ENCODE results near the gene CIT.

CIT gene

DNA sequence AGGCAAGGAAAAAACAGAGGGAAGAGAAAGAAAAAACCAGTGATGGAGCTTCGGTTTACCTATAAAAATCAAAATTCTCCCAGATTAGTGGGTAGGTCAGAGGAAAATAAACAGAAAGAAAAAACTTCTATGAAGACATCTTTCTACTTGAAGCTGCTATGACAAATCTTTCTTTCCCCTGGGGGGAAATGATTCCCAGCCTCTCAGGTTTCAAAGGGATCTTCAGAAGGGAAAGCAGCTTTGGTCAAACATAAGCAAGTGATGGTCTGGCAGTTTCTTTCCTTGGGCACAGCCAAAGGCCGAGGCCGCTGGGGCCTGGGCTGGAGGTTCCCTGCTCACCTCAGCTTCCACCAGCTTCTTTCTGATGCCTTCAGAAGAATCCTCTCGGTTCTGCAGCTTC is 104.7 kb downstream of the CIT start:
- H3K36me3 ChIP-seq (ENCODE audit: control insufficient read depth in 1 of 2, insufficient read depth in 2 of 2, low read length in 2 of 2), result no peaks in the 10 kb centered on the region

DNA sequence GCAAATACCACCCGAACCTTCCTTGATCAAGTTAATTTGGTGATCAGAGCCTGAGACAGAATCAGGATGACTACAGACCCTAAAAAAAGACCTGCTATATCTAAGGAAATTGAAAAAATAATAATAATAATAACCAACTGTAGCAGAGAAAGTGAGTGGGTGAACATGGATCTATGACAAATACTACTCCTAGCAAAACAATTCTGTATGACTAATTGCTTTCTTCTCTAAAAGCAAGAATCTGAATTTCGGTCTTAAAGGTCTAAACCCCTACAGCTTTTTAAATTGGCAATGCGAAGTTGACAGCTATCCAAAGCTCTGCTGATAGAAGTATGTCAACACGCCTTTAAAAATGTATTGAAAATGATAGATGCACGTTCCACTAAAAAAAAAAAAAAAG is 107.0 kb downstream of the CIT start:
- Histone ChIP-seq H3K27ac (ENCODE audit: low read length) (no peak overlapping the region), H3K4me3 (ENCODE audit: low read depth in 1 of 2, low read length in 2 of 2) (no peak overlapping the region), H3K9me3 (ENCODE audit: control insufficient read depth in 1 of 2, low read length in 2 of 2) (no peaks in the 10 kb centered on the region), H3K27me3 (ENCODE audit: low read depth, low read length) (no peaks in the 10 kb centered on the region), H3K4me1 (ENCODE audit: control insufficient read depth in 1 of 2, insufficient read depth in 2 of 2, low read length in 2 of 2) (no peaks in the 10 kb centered on the region), H3K36me3 (ENCODE audit: control insufficient read depth in 1 of 2, insufficient read depth in 2 of 2, low read length in 2 of 2) (no peaks in the 10 kb centered on the region)

More for the DNA sequence above, 104.7 kb downstream of the CIT start:
- Histone ChIP-seq H3K4me3 (ENCODE audit: low read depth in 1 of 2, low read length in 2 of 2) (no peak overlapping the region), H3K27ac (ENCODE audit: low read length) (no peak overlapping the region), H3K27me3 (ENCODE audit: low read depth, low read length) (no peaks in the 10 kb centered on the region), H3K4me1 (ENCODE audit: control insufficient read depth in 1 of 2, insufficient read depth in 2 of 2, low read length in 2 of 2) (no peaks in the 10 kb centered on the region), H3K9me3 (ENCODE audit: control insufficient read depth in 1 of 2, low read length in 2 of 2) (no peaks in the 10 kb centered on the region)

DNA sequence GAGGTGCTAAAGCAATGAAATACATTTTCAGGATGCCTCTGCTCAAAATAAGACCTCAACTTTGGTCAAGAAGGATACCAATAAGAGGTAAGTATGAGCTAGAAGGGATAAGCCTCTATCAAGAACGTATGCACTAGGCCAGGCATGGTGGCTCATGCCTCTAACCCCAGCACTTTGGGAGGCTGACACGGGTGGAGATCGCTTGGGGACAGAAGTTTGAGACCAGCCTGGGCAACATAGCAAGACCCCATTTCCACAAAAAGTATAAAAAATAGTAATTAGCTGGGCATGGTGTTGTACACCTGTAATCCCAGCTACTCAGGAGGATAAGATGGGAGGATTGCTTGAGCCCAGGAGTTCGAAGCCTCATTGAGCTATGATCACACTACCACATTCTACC is 114.5 kb downstream of the CIT start:
- H3K27me3 ChIP-seq (ENCODE audit: low read depth, low read length), result no peaks in the 10 kb centered on the region
- H3K27ac ChIP-seq (ENCODE audit: low read length), result no peak overlapping the region
- peaks cover 0 to 3% of the 10 kb centered on the region in 2 donors for H3K36me3 ChIP-seq (ENCODE audit: control insufficient read depth in 1 of 2, insufficient read depth in 2 of 2, low read length in 2 of 2)
- no peak overlapping the region for H3K4me3 ChIP-seq (ENCODE audit: low read depth in 1 of 2, low read length in 2 of 2)
- H3K4me1 ChIP-seq (ENCODE audit: control insufficient read depth in 1 of 2, insufficient read depth in 2 of 2, low read length in 2 of 2), result no peaks in the 10 kb centered on the region
- no peaks in the 10 kb centered on the region for H3K9me3 ChIP-seq (ENCODE audit: control insufficient read depth in 1 of 2, low read length in 2 of 2)

DNA sequence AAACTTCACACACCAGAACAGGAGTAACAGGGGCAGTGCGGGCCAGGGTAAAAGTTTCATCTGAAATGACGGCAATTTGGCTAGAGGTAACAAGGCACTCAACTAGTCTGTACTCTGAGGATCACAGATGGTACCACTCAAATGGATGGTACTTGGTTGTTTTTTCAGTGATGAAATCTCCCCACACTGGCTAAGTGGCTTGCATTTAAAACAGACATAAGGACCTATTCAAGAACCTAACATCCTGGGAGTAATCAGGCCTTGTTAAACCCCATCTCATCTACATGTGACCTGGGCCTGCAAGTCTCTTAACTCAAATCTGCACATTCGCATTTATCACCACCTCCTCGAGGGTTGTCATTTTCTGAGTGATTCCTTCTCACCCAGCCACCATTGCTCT is 118.4 kb downstream of the CIT start:
- no peak overlapping the region for H3K4me3 ChIP-seq (ENCODE audit: low read depth in 1 of 2, low read length in 2 of 2)
- no peak overlapping the region for H3K27ac ChIP-seq (ENCODE audit: low read length)
- H3K27me3 ChIP-seq (ENCODE audit: low read depth, low read length), result no peaks in the 10 kb centered on the region
- H3K4me1 ChIP-seq (ENCODE audit: control insufficient read depth in 1 of 2, insufficient read depth in 2 of 2, low read length in 2 of 2), result no peaks in the 10 kb centered on the region
- H3K9me3 ChIP-seq (ENCODE audit: control insufficient read depth in 1 of 2, low read length in 2 of 2), result no peaks in the 10 kb centered on the region
- peaks cover 0 to 7% of the 10 kb centered on the region in 2 donors for H3K36me3 ChIP-seq (ENCODE audit: control insufficient read depth in 1 of 2, insufficient read depth in 2 of 2, low read length in 2 of 2)

DNA sequence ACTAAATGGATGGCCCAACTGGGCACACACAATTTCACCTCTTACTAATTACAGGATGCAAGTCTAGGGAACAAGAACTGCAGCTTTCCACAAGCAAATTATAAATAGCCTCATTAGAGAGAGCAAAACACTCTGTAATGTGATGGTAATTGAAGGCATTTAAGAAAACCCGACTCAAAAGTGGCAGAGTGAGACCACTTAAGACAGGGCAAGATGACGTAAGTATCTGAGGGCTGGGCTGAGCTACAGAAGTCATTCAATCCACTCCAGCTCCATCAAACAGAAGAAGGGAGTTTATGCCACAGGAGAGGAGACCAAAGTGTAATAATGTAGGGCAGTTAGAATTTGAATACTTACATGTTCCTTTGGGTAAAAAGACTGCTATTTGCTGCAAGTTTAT is 118.9 kb downstream of the CIT start:
- Histone ChIP-seq H3K4me1 (ENCODE audit: control insufficient read depth in 1 of 2, insufficient read depth in 2 of 2, low read length in 2 of 2) (no peaks in the 10 kb centered on the region), H3K27ac (ENCODE audit: low read length) (no peak overlapping the region), H3K36me3 (ENCODE audit: control insufficient read depth in 1 of 2, insufficient read depth in 2 of 2, low read length in 2 of 2) (peaks cover 0 to 7% of the 10 kb centered on the region in 2 donors), H3K27me3 (ENCODE audit: low read depth, low read length) (no peaks in the 10 kb centered on the region), H3K4me3 (ENCODE audit: low read depth in 1 of 2, low read length in 2 of 2) (no peak overlapping the region), H3K9me3 (ENCODE audit: control insufficient read depth in 1 of 2, low read length in 2 of 2) (no peaks in the 10 kb centered on the region)

DNA sequence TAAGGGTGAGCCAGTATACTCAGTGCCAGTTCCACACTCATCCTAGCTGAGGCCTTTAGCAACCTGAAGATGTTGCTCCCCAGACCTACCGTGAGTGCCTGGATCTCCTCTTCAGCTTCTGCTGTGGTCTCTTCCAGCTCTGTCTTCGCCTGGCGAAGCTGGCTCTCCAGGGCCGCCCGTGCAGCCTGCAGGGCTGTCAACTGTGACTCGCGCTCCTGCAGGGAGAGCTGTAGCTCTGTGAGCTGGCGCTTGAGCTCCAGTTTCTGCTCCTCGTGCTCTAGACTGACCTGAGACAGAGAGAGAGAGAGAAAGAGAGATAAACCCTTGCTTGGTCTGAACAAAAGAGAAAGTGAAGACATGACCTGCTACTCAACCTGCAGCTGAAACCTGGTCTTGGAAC is 125.2 kb downstream of the CIT start:
- H3K4me3 ChIP-seq (ENCODE audit: low read depth in 1 of 2, low read length in 2 of 2), result no peak overlapping the region
- H3K36me3 ChIP-seq (ENCODE audit: control insufficient read depth in 1 of 2, insufficient read depth in 2 of 2, low read length in 2 of 2), result no peaks in the 10 kb centered on the region
- no peak overlapping the region for H3K27ac ChIP-seq (ENCODE audit: low read length)
- no peaks in the 10 kb centered on the region for H3K27me3 ChIP-seq (ENCODE audit: low read depth, low read length)
- H3K9me3 ChIP-seq (ENCODE audit: control insufficient read depth in 1 of 2, low read length in 2 of 2), result no peaks in the 10 kb centered on the region
- H3K4me1 ChIP-seq (ENCODE audit: control insufficient read depth in 1 of 2, insufficient read depth in 2 of 2, low read length in 2 of 2), result no peaks in the 10 kb centered on the region

DNA sequence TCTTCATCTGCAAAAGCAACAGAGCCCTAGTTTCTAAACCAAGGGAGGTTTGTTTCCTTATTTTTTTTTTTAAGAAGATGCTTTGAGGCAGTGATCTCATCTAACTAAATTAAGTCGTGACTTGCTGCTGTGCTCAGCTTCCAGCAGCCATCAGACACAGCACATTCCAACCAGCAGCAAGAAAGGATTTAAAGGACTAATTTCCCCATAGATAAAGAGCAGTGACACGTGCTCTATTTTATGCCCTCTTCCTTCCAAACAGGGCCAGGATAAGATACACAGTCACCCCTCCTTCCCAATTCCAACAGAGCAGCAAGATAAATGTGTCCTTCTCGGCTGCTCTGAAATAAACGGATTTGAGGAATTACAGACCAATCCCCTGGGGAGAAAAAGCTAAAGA is 127.5 kb downstream of the CIT start:
- no peak overlapping the region for H3K27ac ChIP-seq (ENCODE audit: low read length)

DNA sequence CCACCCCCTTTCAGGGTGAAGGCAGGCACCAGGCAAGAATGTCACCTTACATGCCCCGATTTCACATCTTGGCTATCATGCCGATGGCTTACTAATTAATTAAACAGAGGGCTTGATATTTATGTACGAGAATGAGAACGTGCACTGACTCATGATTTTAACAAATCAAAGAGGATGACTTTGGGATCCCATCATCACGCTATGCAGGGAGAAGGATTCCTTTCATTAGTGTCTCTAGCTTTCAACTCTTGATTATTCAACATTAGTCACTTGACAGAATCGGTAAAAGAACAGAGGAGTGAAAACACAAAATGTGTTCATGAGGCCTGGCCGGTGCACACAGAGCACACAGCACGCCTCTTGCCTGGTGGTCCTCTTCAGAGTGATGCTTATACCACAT is 128.6 kb downstream of the CIT start:
- Histone ChIP-seq H3K27ac (ENCODE audit: low read length) (no peak overlapping the region), H3K36me3 (ENCODE audit: control insufficient read depth in 1 of 2, insufficient read depth in 2 of 2, low read length in 2 of 2) (no peaks in the 10 kb centered on the region), H3K4me1 (ENCODE audit: control insufficient read depth in 1 of 2, insufficient read depth in 2 of 2, low read length in 2 of 2) (no peaks in the 10 kb centered on the region), H3K9me3 (ENCODE audit: control insufficient read depth in 1 of 2, low read length in 2 of 2) (peaks cover 3 to 8% of the 10 kb centered on the region in 2 donors), H3K4me3 (ENCODE audit: low read depth in 1 of 2, low read length in 2 of 2) (no peak overlapping the region), H3K27me3 (ENCODE audit: low read depth, low read length) (no peaks in the 10 kb centered on the region)

More for the DNA sequence above, 127.5 kb downstream of the CIT start:
- Histone ChIP-seq H3K4me3 (ENCODE audit: low read depth in 1 of 2, low read length in 2 of 2) (no peak overlapping the region), H3K36me3 (ENCODE audit: control insufficient read depth in 1 of 2, insufficient read depth in 2 of 2, low read length in 2 of 2) (no peaks in the 10 kb centered on the region), H3K9me3 (ENCODE audit: control insufficient read depth in 1 of 2, low read length in 2 of 2) (peaks cover 2 to 3% of the 10 kb centered on the region in 2 donors), H3K27me3 (ENCODE audit: low read depth, low read length) (no peaks in the 10 kb centered on the region), H3K4me1 (ENCODE audit: control insufficient read depth in 1 of 2, insufficient read depth in 2 of 2, low read length in 2 of 2) (no peaks in the 10 kb centered on the region)

DNA sequence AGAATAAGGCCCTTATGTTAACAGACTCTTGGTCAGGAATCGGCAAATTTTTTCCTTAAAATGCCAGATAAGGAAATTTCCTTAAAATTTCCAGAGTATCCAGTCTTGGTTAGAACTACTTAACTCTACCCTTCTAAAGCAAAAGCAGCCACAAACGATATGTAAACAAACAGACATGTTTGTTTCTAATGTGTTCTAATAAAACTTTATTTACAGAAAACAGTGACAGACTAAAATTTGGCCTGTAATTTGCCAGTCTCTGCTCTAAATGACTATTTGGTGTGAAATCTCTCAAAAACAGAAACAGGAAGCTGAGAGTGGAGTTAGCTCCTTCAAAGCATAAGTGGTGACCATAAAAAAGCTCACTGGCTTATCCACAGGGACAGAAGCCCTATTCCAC is 131.0 kb downstream of the CIT start:
- no peak overlapping the region for H3K27ac ChIP-seq (ENCODE audit: low read length)
- H3K9me3 ChIP-seq (ENCODE audit: control insufficient read depth in 1 of 2, low read length in 2 of 2), result peaks cover 3 to 8% of the 10 kb centered on the region in 2 donors
- H3K36me3 ChIP-seq (ENCODE audit: control insufficient read depth in 1 of 2, insufficient read depth in 2 of 2, low read length in 2 of 2), result no peaks in the 10 kb centered on the region
- H3K4me1 ChIP-seq (ENCODE audit: control insufficient read depth in 1 of 2, insufficient read depth in 2 of 2, low read length in 2 of 2), result no peaks in the 10 kb centered on the region
- no peak overlapping the region for H3K4me3 ChIP-seq (ENCODE audit: low read depth in 1 of 2, low read length in 2 of 2)
- H3K27me3 ChIP-seq (ENCODE audit: low read depth, low read length), result no peaks in the 10 kb centered on the region

DNA sequence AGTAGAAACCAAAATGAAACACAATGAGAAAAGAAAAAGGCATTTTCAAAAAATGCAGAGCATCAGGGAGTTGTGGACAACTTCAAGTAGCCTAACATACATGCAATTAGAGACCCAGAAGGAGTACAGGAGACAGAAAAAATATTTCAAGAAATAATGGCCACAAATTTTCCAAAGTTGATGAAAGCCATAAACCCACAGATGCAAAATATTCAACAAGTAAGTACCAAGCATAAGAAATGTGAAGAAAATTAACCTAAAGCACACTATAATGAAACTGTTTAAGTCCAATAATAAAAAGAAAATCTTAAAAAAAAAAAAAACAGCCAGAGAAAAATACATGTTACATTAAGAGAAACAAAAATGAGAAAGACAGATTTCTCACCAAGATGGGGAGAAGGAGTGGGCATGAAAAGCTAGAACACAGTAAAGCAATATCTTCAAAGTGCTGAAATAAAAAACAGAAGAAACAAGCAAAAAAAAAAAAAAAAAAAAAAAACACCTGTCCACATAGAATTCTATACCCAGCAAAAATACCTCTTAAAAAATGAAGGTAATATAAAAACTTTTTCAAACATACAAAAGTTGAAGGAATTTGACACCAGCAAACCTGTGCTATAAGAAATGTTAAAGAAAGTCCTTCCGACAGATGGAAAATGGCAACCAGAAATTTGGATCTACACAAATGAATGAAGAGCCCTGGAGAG is 132.1 kb downstream of the CIT start:
- Histone ChIP-seq H3K4me3 (ENCODE audit: low read depth in 1 of 2, low read length in 2 of 2) (no peak overlapping the region), H3K9me3 (ENCODE audit: control insufficient read depth in 1 of 2, low read length in 2 of 2) (peaks cover 3 to 8% of the 10 kb centered on the region in 2 donors), H3K27me3 (ENCODE audit: low read depth, low read length) (no peaks in the 10 kb centered on the region), H3K36me3 (ENCODE audit: control insufficient read depth in 1 of 2, insufficient read depth in 2 of 2, low read length in 2 of 2) (no peaks in the 10 kb centered on the region), H3K27ac (ENCODE audit: low read length) (no peak overlapping the region), H3K4me1 (ENCODE audit: control insufficient read depth in 1 of 2, insufficient read depth in 2 of 2, low read length in 2 of 2) (no peaks in the 10 kb centered on the region)

DNA sequence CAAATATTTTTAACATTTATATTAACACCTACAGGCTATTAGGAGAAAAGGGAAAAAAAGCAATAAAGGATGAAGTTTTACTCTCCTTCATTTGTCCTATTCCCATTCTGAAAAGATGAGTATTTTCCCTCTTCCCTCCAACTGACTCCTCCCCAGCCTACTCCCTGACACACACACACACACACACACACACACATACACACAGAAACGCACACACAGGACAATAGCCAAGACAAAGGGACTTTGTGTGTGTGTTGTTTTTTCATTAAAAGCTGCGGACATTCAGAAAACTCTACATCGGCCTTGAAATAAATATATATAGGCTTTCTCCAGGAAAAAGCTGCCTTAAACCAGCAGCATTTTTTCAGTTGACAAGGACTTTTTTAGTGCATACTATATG is 134.4 kb downstream of the CIT start:
- Histone ChIP-seq H3K36me3 (ENCODE audit: control insufficient read depth in 1 of 2, insufficient read depth in 2 of 2, low read length in 2 of 2) (no peaks in the 10 kb centered on the region), H3K27me3 (ENCODE audit: low read depth, low read length) (no peaks in the 10 kb centered on the region), H3K9me3 (ENCODE audit: control insufficient read depth in 1 of 2, low read length in 2 of 2) (peaks cover 3 to 8% of the 10 kb centered on the region in 2 donors), H3K4me1 (ENCODE audit: control insufficient read depth in 1 of 2, insufficient read depth in 2 of 2, low read length in 2 of 2) (no peaks in the 10 kb centered on the region), H3K4me3 (ENCODE audit: low read depth in 1 of 2, low read length in 2 of 2) (no peak overlapping the region), H3K27ac (ENCODE audit: low read length) (no peak overlapping the region)

DNA sequence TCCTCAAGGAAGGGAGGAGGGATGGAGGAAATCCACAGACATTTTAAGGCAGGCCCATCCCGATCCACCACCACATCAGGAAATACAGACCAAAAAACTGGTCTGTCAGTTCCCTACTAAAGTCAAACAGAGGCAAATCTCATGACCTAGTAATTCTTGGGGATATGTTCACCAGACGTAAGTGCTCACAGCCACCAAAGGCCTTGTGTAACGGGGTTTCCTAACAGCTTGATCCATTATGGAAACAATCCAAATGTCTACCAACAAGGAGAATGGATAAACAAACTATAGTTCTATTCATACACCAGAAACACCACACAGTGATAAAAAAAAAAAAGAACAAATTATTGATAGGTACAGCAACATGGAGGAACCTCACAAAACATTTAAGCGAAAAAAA is 136.3 kb downstream of the CIT start:
- H3K4me3 ChIP-seq (ENCODE audit: low read depth in 1 of 2, low read length in 2 of 2), result no peak overlapping the region
- no peaks in the 10 kb centered on the region for H3K27me3 ChIP-seq (ENCODE audit: low read depth, low read length)
- H3K36me3 ChIP-seq (ENCODE audit: control insufficient read depth in 1 of 2, insufficient read depth in 2 of 2, low read length in 2 of 2), result no peaks in the 10 kb centered on the region
- H3K9me3 ChIP-seq (ENCODE audit: control insufficient read depth in 1 of 2, low read length in 2 of 2), result peaks cover 3 to 5% of the 10 kb centered on the region in 2 donors
- H3K4me1 ChIP-seq (ENCODE audit: control insufficient read depth in 1 of 2, insufficient read depth in 2 of 2, low read length in 2 of 2), result no peaks in the 10 kb centered on the region
- no peak overlapping the region for H3K27ac ChIP-seq (ENCODE audit: low read length)

Data from muscle layer of duodenum (tissue), 2 donors.